ENCODE results near the gene ABHD11.

DNA sequence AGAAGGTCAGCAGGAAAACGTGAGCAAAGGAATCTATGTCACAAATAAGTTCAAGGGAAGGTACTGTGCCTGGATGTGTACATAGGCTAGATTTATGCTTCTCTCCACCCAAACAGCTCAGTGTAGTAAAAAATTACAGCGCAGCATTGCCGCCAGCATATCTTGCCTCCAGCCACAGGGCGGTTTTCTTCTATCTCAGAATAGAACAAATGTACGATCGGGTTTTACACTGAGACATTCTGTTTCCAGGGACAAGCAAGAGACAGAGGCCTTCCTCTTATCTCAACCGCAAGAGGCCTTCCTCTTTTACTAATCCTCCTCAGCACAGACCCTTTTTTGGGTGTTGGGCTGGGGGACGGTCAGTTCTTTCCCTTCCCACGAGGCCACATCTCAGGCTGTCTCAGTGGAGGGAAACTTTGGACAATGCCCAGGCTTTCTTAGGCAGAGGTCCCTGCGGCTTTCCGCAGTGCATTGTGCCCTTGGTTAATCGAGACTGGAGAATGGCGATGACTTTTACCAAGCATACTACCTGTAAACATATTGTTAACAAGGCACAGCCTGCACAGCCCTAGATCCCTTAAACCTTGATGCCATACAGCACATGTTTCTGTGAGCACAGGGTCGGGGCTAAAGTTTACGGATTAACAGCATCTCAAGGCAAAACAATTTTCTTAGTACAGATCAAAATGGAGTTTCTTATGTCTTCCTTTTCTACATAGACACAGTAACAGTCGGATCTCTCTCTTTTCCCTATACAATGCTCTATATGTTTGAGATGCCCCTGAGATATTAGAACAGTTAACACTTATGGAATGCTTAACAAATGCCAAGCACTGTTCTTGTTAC is 11.6 kb upstream of the ABHD11 start:
- TF ChIP-seq, protein P1, sequence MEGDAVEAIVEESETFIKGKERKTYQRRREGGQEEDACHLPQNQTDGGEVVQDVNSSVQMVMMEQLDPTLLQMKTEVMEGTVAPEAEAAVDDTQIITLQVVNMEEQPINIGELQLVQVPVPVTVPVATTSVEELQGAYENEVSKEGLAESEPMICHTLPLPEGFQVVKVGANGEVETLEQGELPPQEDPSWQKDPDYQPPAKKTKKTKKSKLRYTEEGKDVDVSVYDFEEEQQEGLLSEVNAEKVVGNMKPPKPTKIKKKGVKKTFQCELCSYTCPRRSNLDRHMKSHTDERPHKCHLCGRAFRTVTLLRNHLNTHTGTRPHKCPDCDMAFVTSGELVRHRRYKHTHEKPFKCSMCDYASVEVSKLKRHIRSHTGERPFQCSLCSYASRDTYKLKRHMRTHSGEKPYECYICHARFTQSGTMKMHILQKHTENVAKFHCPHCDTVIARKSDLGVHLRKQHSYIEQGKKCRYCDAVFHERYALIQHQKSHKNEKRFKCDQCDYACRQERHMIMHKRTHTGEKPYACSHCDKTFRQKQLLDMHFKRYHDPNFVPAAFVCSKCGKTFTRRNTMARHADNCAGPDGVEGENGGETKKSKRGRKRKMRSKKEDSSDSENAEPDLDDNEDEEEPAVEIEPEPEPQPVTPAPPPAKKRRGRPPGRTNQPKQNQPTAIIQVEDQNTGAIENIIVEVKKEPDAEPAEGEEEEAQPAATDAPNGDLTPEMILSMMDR (IDR thresholded peaks at IDR 0.05), result no peak
- TF ChIP-seq POLR2A (IDR thresholded peaks at IDR 0.05), result no peak

Data from uterus (tissue), 2 donors.